ENCODE data around the gene VEGFA.

- TF ChIP-seq, protein P1, sequence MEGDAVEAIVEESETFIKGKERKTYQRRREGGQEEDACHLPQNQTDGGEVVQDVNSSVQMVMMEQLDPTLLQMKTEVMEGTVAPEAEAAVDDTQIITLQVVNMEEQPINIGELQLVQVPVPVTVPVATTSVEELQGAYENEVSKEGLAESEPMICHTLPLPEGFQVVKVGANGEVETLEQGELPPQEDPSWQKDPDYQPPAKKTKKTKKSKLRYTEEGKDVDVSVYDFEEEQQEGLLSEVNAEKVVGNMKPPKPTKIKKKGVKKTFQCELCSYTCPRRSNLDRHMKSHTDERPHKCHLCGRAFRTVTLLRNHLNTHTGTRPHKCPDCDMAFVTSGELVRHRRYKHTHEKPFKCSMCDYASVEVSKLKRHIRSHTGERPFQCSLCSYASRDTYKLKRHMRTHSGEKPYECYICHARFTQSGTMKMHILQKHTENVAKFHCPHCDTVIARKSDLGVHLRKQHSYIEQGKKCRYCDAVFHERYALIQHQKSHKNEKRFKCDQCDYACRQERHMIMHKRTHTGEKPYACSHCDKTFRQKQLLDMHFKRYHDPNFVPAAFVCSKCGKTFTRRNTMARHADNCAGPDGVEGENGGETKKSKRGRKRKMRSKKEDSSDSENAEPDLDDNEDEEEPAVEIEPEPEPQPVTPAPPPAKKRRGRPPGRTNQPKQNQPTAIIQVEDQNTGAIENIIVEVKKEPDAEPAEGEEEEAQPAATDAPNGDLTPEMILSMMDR (IDR thresholded peaks at IDR 0.05), result no peak
- TF ChIP-seq POLR2A (IDR thresholded peaks at IDR 0.05), result no peak
Measured at GRCh38 chr6:43775535-43775885, 5.5 kb downstream of the VEGFA start.

All from lower leg skin (tissue), 3 donors.